Nephron (organoid): ENCODE data around the gene NTNG1.

Source experiments
- H3K27ac Mint-ChIP-seq, 3 experiments: 2 replicates each; pipeline ENCODE4 v1.8.0; 2020; ENCODE audit warnings: mixed read lengths in 3 of 3, mild to moderate bottlenecking in 2 of 3, moderate library complexity in 1 of 3
- H3K27me3 Mint-ChIP-seq: 2 replicates; pipeline ENCODE4 v1.8.0; 2021; ENCODE audit warnings: low read depth, mild to moderate bottlenecking, moderate library complexity, mixed read lengths
- H3K36me3 Mint-ChIP-seq: 2 replicates; pipeline ENCODE4 v1.8.0; 2020; ENCODE audit warnings: low read depth, mixed read lengths
- H3K4me1 Mint-ChIP-seq: 2 replicates; pipeline ENCODE4 v1.8.0; 2020; ENCODE audit warnings: mixed read lengths
- H3K4me3 Mint-ChIP-seq, 3 experiments: 2 replicates each; pipeline ENCODE4 v1.8.0; 2020; ENCODE audit warnings: mild to moderate bottlenecking in 3 of 3, mixed read lengths in 3 of 3, moderate library complexity in 2 of 3
- H3K9me3 Mint-ChIP-seq: 2 replicates; pipeline ENCODE4 v1.8.0; 2020; ENCODE audit warnings: mixed read lengths
- CTCF ChIP-seq, 3 experiments: fragments of 200-600 bp; sonication (generic); IDR thresholded peaks; one replicate each; pipeline ENCODE4 v1.5.0; 2021; ENCODE audit warnings: antibody characterized with exemption in 3 of 3; ENCODE audit not compliant: unreplicated experiment in 3 of 3

Gene NTNG1

GRCh38 chr1:107365527-107366240, 224.8 kb downstream of the NTNG1 start:
- no peaks in the 10 kb centered on the region for H3K27me3 Mint-ChIP-seq
- peak overlapping the region in 1 of 3 experiments; percentile 53 for H3K4me3 Mint-ChIP-seq
- H3K4me1 Mint-ChIP-seq = peaks cover 19% of the 10 kb centered on the region
- no peak for TF ChIP-seq CTCF (IDR thresholded peaks at IDR 0.05; ENCODE audit: unreplicated experiment in 3 of 3)
- no peaks in the 10 kb centered on the region for H3K36me3 Mint-ChIP-seq
- H3K9me3 Mint-ChIP-seq = no peaks in the 10 kb centered on the region
- no peak overlapping the region for H3K27ac Mint-ChIP-seq

- Mint-ChIP-seq H3K4me3 (no peak overlapping the region), H3K27me3 (no peaks in the 10 kb centered on the region)
- no peak for TF ChIP-seq CTCF (IDR thresholded peaks at IDR 0.05; ENCODE audit: unreplicated experiment in 3 of 3)
Measured at GRCh38 chr1:107378426-107378825, 237.6 kb downstream of the NTNG1 start.

GRCh38 chr1:107378866-107379265, 238.0 kb downstream of the NTNG1 start:
- Mint-ChIP-seq H3K27ac (peak overlapping the region; percentile 31 to 58 (median 47)), H3K4me3 (no peak overlapping the region), H3K9me3 (no peaks in the 10 kb centered on the region), H3K36me3 (no peaks in the 10 kb centered on the region), H3K27me3 (no peaks in the 10 kb centered on the region), H3K4me1 (peaks cover 14% of the 10 kb centered on the region)
- TF ChIP-seq CTCF (IDR thresholded peaks at IDR 0.05; ENCODE audit: unreplicated experiment in 3 of 3) = no peak

More at GRCh38 chr1:107378426-107378825, 237.6 kb downstream of the NTNG1 start:
- peak overlapping the region; percentile 31 to 58 (median 47) for H3K27ac Mint-ChIP-seq
- no peaks in the 10 kb centered on the region for H3K36me3 Mint-ChIP-seq
- H3K9me3 Mint-ChIP-seq = no peaks in the 10 kb centered on the region
- peaks cover 14% of the 10 kb centered on the region for H3K4me1 Mint-ChIP-seq

- Mint-ChIP-seq H3K36me3 (no peaks in the 10 kb centered on the region), H3K27ac (peak overlapping the region in 1 of 3 experiments; percentile 8), H3K4me3 (no peak overlapping the region)
Measured at GRCh38 chr1:107379826-107380225, 239.0 kb downstream of the NTNG1 start.

GRCh38 chr1:107389410-107390396, 248.9 kb downstream of the NTNG1 start:
- Mint-ChIP-seq H3K27me3 (no peaks in the 10 kb centered on the region), H3K36me3 (no peaks in the 10 kb centered on the region), H3K27ac (peak overlapping the region; percentile 12 to 26 (median 22)), H3K4me3 (peak overlapping the region in 1 of 3 experiments; percentile 46), H3K9me3 (peaks cover 8% of the 10 kb centered on the region), H3K4me1 (peaks cover 7% of the 10 kb centered on the region)
- TF ChIP-seq CTCF (IDR thresholded peaks at IDR 0.05; ENCODE audit: unreplicated experiment in 3 of 3) = no peak

More at GRCh38 chr1:107379826-107380225, 239.0 kb downstream of the NTNG1 start:
- Mint-ChIP-seq H3K27me3 (no peaks in the 10 kb centered on the region), H3K4me1 (peaks cover 14% of the 10 kb centered on the region), H3K9me3 (no peaks in the 10 kb centered on the region)
- no peak for TF ChIP-seq CTCF (IDR thresholded peaks at IDR 0.05; ENCODE audit: unreplicated experiment in 3 of 3)
